ENCODE data around the gene MED9.

DNA sequence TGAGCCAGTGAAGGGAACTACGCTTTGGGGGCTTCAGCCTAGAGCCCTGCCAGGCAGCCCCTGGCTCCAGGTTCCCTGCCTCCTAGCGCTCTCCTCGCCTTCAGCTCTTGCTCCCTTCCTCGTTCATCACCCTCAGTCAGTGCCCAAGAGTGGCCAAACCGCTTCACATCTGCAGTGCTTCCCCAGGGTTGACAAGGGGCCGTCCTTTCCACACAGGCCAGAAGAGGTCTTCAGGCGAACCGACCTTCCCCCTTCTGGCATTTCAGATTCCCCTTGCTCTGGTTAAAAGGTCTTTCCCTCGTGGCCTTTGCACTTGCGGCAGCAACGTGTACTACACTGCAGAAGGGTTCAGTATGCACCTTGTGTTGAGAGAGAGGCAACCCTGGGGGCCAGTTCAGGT lies 15.3 kb downstream of the MED9 start:
- TF ChIP-seq EZH2phosphoT487 (IDR thresholded peaks at IDR 0.05; ENCODE audit: low read length) (no peak), EZH2 (optimal IDR thresholded peaks at IDR 0.05; ENCODE audit: low read depth, low read length) (no peak)
- TF ChIP-seq, protein P1, sequence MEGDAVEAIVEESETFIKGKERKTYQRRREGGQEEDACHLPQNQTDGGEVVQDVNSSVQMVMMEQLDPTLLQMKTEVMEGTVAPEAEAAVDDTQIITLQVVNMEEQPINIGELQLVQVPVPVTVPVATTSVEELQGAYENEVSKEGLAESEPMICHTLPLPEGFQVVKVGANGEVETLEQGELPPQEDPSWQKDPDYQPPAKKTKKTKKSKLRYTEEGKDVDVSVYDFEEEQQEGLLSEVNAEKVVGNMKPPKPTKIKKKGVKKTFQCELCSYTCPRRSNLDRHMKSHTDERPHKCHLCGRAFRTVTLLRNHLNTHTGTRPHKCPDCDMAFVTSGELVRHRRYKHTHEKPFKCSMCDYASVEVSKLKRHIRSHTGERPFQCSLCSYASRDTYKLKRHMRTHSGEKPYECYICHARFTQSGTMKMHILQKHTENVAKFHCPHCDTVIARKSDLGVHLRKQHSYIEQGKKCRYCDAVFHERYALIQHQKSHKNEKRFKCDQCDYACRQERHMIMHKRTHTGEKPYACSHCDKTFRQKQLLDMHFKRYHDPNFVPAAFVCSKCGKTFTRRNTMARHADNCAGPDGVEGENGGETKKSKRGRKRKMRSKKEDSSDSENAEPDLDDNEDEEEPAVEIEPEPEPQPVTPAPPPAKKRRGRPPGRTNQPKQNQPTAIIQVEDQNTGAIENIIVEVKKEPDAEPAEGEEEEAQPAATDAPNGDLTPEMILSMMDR (IDR thresholded peaks at IDR 0.05; ENCODE audit: low read length) = no peak
